ENCODE data around the gene FAIM2.

Gene FAIM2

DNA sequence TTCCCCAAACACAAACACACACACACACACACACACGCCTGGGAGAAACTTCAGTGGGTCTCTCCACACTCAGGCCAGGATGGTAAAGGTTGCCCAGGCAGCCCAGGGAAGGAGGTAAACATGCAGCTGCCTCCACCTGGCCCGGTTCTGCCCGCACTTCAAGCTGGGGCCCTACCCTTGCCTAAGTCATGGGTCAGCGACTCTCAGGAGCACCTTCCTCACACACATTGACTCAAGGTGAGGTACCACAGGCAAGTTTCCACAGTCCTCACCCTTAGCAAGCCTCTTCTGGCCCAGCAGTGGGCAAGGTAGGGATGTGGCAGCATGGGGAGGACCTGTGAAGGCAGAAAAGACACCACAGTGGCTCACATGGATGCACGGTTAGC is 14.1 kb upstream of the FAIM2 start:
- no peak for DNase-seq (ENCODE audit: low read depth, low spot score)

DNA sequence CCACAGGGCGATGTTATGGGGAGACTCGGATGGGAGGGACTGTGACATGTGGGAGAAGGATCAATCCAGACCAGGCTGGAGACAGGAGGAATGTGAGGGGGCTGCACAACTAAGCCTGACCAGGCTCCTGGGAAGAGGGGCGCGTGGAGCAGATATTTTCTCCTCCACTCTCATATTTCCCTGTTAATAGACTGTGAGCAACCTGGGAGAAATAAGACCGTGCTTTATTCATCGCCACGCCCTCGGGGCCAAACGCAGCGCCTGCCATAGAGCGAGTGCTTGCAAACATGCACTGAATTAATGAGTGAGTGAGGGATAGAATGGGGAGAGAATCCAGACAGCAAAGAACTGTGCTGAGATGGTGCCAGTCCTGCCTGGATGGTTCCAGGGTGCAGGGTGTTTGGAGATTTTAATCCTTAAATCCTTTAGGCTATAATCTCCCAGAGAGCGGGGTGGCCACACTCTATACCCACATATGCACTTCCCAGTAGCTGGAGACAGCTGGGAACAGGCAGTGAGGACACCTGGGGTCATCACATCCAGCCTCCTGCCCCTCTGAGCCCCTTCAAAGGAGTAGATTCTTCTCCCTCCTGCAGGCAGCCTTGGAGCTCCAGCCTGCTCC is 13.6 kb upstream of the FAIM2 start:
- DNase-seq (ENCODE audit: low read depth, low spot score) = no peak

DNA sequence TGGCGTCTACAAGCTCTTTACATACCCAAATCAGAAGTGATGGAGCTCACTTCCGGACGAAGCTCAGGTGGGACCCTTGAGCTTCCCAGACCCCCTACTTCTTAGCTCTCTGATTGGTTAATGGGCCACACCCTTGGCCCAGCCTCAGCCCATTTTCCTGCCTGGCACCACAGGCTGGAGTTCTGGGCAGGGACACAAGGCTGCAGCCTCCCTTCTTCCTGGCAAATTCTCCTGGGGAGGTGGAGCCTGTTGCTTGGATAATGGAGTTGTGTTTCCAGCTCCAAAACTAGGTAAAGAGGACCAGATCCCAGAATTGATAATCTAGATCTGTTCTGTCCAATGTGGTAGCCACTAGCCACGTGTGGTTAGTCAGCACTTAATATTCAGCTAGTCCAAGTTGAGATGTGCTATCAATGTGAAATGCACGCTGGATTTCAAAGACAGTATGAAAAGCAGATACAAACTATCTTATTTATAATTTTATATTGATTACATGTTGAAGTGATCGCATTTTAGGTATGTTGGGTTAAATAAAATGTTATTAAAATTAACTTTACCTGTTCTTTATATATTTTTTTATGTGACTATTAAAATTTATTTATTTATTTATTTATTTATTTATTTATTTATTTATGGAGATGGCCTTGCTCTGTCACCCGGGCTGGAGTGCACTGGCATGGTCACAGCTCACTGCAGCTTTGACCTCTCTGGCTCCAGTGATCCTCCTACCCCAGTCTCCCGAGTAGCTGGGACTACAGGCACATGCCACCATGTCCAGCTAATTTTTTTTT is 12.6 kb upstream of the FAIM2 start:
- no peak for DNase-seq (ENCODE audit: low read depth, low spot score)

DNA sequence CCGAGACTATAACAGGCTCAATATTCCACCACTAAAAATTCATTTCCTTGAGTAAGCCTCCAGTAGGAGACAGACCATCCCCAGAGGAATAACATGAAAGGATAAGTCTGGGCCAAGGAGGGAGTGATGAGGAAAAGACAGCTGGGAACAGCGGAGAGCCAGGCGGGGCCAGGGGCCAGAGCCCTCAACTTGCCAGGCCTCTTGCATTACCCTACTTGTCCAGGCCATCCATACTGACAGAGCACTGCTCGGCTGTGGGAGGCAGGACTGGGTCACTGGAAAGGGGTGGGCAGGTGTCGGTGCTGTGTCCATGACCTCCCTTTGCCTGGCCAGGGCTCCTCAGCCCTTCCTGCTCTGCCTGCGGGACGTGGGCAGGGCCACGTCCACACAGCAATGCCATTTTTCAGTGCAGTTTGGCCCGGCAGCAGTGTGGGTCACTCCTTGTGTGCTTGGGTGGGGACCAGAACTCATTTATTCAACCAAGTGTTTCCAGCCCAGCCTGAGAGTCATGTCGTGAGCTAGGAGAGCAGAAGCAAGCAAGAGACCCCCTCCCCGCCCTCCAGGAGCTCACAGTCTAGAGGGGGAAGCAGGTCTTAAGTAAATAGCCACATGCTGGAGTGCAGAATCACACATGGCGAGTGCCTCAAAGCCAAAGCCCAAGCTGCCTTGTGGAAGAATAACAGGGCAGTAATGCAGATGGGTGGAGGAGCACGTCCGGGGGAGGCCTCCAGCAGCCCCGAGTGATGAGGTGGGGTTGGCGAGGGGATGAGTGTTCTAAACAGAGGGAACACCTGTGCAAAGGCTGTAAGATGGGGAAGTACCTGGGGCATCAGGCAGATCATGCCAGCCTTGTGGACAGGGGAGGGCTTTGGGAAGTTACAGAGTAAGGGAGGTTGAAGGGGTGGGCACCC is 8.9 kb upstream of the FAIM2 start:
- DNase-seq (ENCODE audit: low read depth, low spot score) = no peak

DNA sequence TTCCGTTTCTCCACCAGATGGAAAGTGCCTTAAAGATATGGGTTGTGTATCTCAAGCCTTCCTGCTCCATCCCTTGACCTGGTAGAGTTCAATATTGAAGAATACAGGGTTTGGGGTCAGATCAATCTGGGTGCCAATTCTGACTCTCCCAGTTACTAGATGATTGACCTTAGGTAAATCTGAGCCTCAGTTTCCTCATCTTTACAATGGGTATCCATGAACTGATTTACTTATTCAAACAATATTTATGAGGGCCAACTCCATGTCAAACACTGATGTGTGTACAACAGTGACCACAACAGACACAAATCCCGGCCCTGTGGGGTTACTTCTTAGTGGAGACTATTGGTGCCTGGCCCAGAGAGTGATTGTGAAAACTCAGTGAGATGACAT is 7.5 kb upstream of the FAIM2 start:
- no peak for DNase-seq (ENCODE audit: low read depth, low spot score)

DNA sequence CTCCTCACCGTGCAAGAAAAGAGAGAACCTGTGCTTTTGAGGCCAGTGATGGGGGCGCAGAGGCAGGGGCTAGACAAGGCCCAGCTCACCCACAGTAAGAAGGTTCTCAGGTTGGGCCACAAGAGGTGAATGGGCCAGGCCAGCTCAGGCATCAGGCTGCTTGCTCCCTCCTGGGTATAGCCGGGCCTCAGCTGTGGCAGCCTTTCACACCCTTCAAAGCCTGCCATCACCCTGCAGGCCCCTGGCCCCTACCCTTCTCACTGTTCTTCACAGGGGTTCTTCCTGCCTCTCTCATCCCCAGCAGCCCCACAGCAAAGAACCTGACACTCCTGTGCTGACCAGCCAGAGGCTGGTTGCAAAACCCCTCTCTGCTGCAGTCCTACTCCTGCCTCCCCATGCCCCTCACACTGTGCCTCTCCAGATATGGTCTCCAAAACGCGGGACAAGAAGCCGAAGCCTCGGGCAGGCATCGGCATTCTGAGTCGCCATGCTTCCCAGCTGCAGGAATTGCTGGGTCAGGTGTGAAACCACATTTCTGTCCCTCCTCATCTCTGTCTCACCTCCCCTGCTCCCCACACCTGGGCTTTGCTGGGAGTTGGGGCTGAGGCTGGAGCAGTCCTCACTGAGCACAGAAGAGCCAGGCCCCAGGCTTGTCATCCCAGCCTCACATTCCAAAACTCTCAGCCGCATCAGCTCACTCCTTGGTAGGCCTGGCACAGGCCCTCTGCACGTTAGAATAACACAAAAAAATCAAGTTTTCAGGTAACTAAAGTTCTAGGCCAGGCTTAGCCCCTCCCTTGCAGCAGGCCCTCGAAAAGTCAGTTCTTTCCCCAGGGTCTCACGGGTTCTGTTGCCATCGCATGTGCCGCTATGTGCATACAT is 6.9 kb upstream of the FAIM2 start:
- no peak for DNase-seq (ENCODE audit: low read depth, low spot score)

DNA sequence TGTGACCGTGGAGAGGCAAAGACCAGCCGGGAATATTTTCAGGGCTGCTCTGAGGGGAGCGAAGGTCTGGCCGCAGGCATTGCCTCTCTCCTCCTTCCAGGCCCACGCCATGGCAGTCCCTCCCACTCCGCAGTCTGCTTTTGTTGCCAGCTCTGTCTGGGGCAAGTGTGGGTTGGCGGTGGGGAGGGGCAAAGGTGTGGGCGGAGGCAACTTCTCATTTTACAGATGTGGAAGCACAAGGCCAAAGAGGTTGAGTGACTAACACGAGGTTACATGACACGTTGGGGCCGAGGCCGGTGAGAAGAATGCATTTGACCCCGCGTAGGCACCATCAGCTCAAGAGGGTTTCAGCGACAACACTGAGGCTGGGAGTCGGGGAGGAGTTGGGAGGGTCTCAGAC is 6.1 kb upstream of the FAIM2 start:
- no peak for DNase-seq (ENCODE audit: low read depth, low spot score)

DNA sequence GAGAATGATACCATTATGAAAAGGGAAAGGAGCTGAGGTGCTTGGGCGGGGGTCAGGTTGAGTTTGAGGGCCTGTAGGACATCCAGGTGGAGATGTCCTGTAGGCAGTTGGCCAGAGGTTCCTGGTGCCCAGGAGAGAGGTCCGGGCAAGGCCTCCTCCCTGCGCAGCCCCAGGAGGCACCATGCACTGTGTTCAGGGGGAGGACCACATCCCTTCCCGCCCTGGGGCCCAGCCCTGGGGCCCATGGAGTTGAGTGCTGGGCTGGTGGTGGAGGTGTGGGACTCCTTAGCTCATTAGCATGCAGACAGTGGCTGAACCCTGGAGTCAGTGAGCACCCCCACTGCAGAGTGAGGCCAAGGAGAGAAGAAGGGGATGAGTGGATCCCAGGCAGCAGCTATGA is 5.7 kb upstream of the FAIM2 start:
- no peak for DNase-seq (ENCODE audit: low read depth, low spot score)

DNA sequence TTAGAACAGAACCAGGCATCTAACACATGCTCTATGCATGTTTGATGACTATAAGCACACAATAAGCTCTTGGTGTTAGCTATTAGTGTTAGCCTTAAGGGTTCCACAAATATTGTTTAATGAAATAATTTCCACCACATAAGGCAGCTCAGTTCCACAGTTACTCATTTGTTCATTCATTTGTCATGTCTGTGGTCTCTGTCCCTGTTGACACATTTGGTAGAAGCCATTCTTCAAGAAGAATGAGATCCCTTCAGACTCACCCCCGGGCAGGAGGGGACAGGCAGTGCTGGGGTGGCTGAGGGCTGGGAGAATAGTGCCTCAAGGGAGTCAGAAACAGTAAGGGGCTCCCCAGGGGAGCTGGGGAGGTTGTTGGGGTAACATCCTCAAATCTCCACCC is 3.7 kb upstream of the FAIM2 start:
- DNase-seq (ENCODE audit: low read depth, low spot score) = no peak

DNA sequence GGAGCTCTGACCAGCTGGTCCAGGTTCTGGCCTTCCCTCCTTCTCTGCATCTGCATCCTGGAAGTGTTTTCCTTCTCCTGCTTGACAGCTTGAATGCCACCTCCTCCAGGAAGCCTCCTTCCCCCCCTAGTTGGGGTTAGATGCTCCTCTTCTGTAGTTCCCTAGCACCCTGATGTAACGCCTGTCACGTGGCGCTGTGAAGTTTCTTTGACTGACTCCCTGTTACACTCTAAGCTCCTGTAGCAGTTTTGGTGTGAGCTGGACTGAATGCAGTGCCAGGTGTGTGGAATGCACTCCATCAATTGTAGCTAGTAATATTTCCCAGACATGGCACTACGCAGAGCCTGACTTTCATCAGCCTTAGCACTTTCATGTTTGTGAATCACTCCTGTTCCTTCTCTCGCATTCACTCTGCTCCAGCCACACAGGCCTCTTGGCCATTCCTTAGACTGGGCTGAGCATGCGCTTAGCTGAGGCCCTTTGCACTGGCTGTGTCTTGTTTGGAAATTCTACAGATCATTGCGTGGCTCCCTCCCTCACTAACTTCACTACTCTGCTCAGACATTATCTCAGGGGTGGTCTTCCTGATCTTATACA is 2.1 kb upstream of the FAIM2 start:
- DNase-seq (ENCODE audit: low read depth, low spot score) = no peak

DNA sequence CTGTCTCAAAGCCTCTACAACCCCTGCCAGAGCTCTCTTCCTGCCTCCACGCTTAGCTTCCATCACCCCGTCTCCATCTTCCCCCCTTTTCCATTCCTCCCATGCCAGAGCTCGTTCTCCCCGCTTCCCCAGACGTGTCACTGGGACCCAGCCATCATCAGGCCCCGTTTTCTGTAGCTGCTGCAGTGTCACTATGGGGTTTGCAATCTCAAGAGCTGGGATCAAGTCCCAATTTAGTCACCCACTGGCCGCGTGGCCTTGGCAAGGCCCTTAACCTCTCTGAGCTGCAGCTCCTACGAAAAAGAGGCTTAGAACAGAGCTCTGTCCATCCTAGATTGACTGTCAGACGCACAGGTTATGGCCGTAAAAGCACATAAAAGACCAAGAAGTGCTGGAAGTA is 901 bp upstream of the FAIM2 start:
- no peak for DNase-seq (ENCODE audit: low read depth, low spot score)

DNA sequence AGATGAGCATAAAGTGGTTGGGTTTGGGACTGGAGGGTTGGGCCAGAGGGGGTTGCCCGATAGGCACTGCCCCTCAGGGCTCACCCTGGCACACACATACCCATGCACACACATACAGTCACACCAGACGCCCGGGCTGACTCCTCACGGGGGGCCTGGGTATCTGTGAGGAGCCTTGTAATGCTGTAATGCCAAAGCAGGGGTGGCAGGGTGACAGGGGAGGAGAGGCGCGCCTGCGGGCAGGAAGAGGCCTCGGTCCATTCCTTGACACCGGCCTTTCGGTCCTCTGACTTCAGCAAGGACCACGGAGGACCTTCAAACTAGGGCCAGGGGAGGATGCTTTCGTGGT is 375 bp downstream of the FAIM2 start:
- no peak for DNase-seq (ENCODE audit: low read depth, low spot score)

DNA sequence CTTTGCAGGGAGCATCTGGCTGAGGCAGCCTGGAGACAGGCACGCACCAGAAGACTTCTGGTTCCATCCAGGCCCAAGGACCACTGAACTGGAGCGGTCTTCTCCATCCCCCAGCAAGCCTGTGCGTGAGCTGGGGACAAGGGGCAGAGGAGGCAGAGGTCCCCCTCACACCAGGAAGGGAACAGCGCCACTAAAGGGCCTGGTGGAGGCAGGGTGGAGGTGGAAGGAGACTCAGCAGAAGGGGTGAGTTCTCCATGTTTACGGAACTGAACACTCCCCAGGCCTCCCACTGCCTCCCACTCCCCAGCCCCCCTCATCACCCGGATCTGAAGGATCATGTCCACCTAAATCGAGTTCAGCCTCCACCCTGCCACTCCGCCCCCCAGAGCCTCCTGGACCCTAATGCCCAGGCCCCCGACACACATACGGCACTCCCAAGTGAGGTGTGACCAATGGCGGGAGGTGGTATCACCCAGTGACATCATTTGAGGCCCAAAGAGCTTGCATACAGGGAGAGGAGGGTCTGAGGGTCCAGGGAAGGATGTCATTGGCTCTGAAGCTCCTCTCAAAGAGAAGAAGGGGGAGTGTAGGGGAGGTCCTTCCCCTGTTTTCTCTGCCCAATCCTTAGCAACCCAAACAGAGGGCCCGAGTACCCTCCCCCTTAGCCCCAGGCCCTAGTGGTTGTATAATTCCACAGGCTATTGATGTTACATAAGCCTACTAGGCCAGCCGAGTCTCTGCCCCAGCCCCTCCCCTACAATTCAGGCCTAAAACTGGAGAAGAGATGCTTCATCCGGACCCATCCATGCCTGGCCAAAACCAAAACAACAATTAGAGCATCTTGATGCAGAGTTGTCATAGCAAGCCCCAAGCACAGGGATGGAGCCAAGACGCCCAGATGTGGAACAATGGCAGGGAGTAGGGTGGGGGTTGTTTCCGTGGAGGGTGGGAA is 1.0 kb downstream of the FAIM2 start:
- no peak for DNase-seq (ENCODE audit: low read depth, low spot score)

DNA sequence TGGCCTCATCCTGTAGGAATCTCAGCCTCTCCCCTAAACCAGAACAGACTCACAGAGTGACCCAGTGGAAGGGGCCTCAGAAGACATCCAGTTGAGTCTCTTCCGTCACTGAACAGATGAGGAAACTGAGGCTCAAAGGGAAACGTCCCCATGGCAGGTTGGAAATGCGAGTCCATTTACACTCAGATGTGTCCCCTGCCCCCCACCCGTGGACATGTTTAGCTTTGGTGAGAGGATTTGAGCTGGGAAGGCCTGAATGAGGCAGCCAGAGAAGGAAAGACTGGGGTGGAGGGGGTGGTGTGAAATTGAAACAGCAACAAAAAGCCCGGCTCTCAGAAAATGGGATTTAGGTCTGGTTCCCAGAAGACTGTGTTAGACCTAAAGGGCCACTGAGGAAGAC is 1.7 kb downstream of the FAIM2 start:
- no peak for DNase-seq (ENCODE audit: low read depth, low spot score)

DNA sequence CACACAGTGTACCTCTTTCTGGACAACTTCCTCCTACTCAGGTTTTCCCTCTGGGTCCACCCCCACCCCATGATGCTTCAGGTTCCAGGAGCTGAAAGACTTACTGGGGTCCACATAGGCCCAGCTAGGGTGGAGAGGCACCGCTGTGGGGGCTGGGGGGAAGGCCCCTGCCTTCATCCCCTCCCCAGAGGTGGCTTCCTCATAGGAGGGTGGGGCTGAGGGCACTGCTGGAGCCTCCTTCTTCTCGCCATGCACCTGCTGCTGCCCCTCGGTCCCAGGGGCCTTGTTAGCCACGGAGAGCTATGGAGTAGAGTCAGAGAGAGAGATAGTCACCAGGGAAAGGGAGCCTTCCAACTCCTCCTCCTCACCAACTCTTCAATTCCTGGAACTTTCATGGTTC is 2.7 kb downstream of the FAIM2 start:
- DNase-seq (ENCODE audit: low read depth, low spot score) = no peak

DNA sequence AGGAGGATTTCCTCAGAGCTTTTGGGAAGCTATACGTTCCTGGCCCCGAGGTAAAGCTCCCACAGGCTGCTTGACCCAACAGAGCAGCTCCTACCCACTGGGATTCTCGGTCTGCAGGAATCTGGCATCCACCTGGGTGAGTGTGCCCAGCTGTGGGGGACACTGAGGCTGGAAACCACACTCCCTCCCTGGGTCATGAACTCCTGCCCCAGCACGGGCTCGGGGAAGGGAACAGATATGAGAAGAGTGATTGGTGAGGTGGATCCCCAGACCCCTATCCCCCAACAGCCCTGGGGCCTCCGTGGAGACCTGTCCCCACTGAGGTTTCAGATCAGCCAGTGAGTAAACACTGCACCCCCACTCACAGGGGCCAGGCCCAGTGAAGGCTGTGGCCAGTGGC is 3.3 kb downstream of the FAIM2 start:
- DNase-seq (ENCODE audit: low read depth, low spot score) = no peak

DNA sequence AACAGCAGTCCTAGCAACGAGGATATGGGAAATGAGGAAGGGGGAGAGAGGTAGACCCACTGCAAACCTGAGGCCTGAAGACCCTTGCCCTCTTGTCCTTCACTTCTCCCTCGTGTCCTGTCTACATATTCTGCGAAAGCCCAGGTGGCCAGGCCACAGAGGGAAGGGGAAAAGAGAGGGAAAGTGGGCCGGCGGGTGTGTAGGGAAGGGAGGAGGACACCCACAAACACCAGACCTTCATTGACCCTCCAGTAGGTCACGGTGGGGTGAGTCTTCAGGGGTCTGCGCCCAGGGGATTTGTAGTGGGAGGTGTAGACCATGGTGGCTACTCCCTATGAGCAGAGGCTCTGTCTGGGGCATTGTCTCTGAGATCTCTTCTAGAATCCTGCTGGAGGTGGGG is 3.8 kb downstream of the FAIM2 start:
- no peak for DNase-seq (ENCODE audit: low read depth, low spot score)

DNA sequence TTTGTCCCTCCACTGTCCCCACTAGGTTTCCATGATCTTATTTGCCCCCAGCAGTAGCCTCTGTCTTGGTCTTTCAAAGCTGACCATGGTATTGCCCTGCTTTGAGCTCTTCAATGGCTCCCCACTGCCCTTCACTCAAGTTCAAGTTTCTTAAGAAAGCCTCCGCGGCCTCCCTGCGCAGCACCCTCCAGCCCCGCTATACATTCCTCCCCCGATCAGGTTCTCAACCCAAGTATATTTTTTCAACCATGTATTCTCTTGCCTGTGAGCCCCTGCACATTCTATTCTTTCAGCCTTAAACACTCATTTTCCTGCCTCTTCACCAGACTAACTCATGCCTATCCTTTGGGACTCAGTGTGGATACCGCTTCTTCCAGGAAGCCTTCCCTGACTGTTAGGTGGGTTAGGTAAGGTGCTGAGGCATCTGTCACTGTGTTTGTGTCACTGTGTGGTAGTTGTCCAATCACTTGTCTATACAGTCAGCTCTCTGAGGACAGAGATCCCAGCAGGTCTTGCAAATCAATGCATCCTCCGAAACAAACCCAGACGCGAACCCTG is 4.3 kb downstream of the FAIM2 start:
- no peak for DNase-seq (ENCODE audit: low read depth, low spot score)

DNA sequence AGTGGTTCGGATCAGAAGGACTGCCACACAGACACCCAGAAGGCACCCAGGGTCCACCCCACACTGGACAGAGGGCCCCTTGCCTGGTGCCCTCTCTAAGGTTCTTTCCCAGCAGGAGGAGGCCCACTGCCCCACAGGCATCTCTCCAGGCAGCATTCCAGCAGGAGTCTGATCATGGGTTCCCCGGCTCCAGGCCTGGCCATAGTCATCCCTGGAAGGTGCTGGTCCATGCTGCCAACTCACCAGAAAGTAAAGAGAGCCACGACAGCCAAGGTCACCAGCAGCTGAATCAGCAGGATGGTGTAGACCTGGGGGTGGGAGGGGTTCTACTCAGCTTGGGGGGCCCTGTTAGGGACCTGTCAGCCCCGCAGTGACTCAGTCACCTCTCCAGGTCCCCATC is 6.4 kb downstream of the FAIM2 start:
- no peak for DNase-seq (ENCODE audit: low read depth, low spot score)

DNA sequence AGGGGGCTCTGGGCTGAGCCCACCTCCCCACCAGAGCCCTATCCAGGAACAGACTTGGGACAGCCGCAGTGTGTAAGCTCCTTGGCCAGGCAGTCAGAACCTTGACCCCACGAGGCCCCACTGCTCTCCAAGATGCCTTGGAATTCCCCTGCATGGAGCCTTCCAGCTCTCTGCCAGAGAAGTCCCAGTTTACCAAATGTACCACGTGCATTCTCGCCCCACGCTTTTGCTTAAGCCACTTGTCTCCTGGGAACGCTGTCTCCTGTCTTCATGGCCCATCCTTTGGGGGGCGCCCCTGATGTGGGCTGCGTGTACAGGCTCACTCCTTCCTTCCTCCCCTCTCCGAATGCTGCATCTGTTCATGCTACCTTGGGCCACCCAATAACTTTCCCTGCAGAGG is 7.9 kb downstream of the FAIM2 start:
- DNase-seq (ENCODE audit: low read depth, low spot score) = no peak

Measured in smooth muscle cell of the brain vasculature (primary cell).